HepG2 (cell line): ENCODE data around the gene COL4A2. TPM values are rescaled to one million over a fixed set of nuclear protein-coding genes. Genes with fewer than 3 reads are reported as not detected.

Experiments
- ATAC-seq: fragments of 200-7000 bp; cut with Tn5 transposase; 3 replicates; pipeline ENCODE4 v1.9.1; 2020; ENCODE audit warnings: mild to moderate bottlenecking, moderate library complexity
- BruUV-seq: library from RNA; stranded (reverse); fragments of 400-500 nt; replicated peaks from 2 replicates; lab custom pipeline; 2021; lab: Mats Ljungman, UMichigan
- CTCF ChIA-PET: fragments of 300-600 bp; formaldehyde crosslinking; extraction: SDS; loops from one replicate; lab custom pipeline; 2021; ENCODE audit warnings: low total read pairs, inconsistent platforms, low intra/inter-chr PET ratio; lab: Yijun Ruan, JAX
- POLR2A ChIA-PET: fragments of 350-600 bp; sonication (Branson Sonifier 250); formaldehyde crosslinking; loops from one replicate; lab custom pipeline; 2020; ENCODE audit warnings: antibody characterized with exemption, inconsistent platforms; lab: Yijun Ruan, JAX
- DNase-seq: peaks from one replicate; pipeline ENCODE4 v3.0.0-alpha.2; 2015; ENCODE audit warnings: low spot score
- FAIRE-seq: peaks from 3 replicates; lab custom pipeline; 2011; peaks lifted over from hg19 to GRCh38; lab: Jason Lieb, UNC
- H2AFZ ChIP-seq: one replicate; pipeline ENCODE4 v1.6.1; 2011; ENCODE audit warnings: low read length, inconsistent platforms
- H3K27ac ChIP-seq: fragments of 300-600 bp; 3 replicates; pipeline ENCODE4 v1.8.0; 2011; ENCODE audit warnings: mixed run types, mild to moderate bottlenecking, mixed read lengths, low read length, inconsistent platforms; ENCODE audit not compliant: insufficient read depth; ENCODE audit errors: extremely low read length
- H3K27me3 ChIP-seq, 2 experiments: fragments of 200-600 bp in 1 of 2; 2 replicates in 1 of 2; 3 replicates in 1 of 2; pipeline versions ENCODE4 v1.6.0 to v1.8.0; 2011; ENCODE audit warnings: low read length in 2 of 2, mild to moderate bottlenecking in 2 of 2, moderate library complexity in 2 of 2, inconsistent platforms in 1 of 2; ENCODE audit not compliant: insufficient read depth in 2 of 2, control insufficient read depth in 1 of 2
- H3K36me3 ChIP-seq, 2 experiments: fragments of 200-600 bp in 1 of 2; replicated peaks in 1 of 2; 2 replicates in 1 of 2; 3 replicates in 1 of 2; pipeline versions ENCODE4 v1.5.1 to v1.8.0; 2011; ENCODE audit warnings: low read length in 2 of 2, inconsistent platforms in 1 of 2; ENCODE audit not compliant: insufficient read depth in 2 of 2, control insufficient read depth in 1 of 2
- H3K4me1 ChIP-seq: 2 replicates; pipeline ENCODE4 v1.5.1; 2012; ENCODE audit warnings: low read length, inconsistent platforms; ENCODE audit not compliant: insufficient read depth
- H3K4me2 ChIP-seq: 2 replicates; pipeline ENCODE4 v1.6.0; 2011; ENCODE audit warnings: low read depth, low read length, inconsistent platforms
- H3K4me3 ChIP-seq, 3 experiments: fragments of 200-600 bp in 1 of 3; sonication (generic), shearing (Covaris generic) in 1 of 3; replicated peaks in 1 of 3; 2 replicates each; pipeline ENCODE4 v1.5.1; 2011 to 2016; ENCODE audit warnings: low read length in 3 of 3, inconsistent platforms in 2 of 3, low read depth in 2 of 3, mild to moderate bottlenecking in 2 of 3, control low read depth in 1 of 3, mixed read lengths in 1 of 3; ENCODE audit not compliant: insufficient read depth in 1 of 3
- H3K79me2 ChIP-seq: one replicate; pipeline ENCODE4 v1.6.1; 2011; ENCODE audit warnings: low read length, inconsistent platforms; ENCODE audit not compliant: insufficient read depth
- H3K9ac ChIP-seq: 2 replicates; pipeline ENCODE4 v1.6.0; 2011; ENCODE audit warnings: mild to moderate bottlenecking, low read depth, low read length, inconsistent platforms; ENCODE audit not compliant: insufficient read depth
- H3K9me3 ChIP-seq: 2 replicates; pipeline ENCODE4 v1.5.1; 2012; ENCODE audit warnings: mild to moderate bottlenecking, low read length
- H4K20me1 ChIP-seq: 2 replicates; pipeline ENCODE4 v1.6.0; 2011; ENCODE audit warnings: inconsistent platforms, mild to moderate bottlenecking, low read length, moderate library complexity; ENCODE audit not compliant: insufficient read depth
- ATF7 ChIP-seq, 2 experiments: fragments of 450-650 bp in 1 of 2; sonication (generic) in 1 of 2; formaldehyde crosslinking in 1 of 2; IDR thresholded peaks; 2 replicates each; pipeline versions ENCODE4 v1.4.0 to v1.6.1; 2016 to 2020; ENCODE audit warnings: antibody characterized with exemption in 1 of 2, mild to moderate bottlenecking in 1 of 2, missing genetic modification reagents in 1 of 2
- EHMT2 ChIP-seq: fragments of 200-600 bp; sonication (generic); IDR thresholded peaks from 2 replicates; pipeline ENCODE4 v1.7.0; 2017; ENCODE audit warnings: antibody characterized with exemption, low read depth, low read length, borderline replicate concordance
- KLF6 ChIP-seq: IDR thresholded peaks from 2 replicates; pipeline ENCODE4 v1.8.0; 2016; ENCODE audit warnings: missing biosample characterization, missing genetic modification reagents
- MAZ ChIP-seq, 2 experiments: sonication (generic) in 1 of 2; formaldehyde crosslinking in 1 of 2; IDR thresholded peaks; 2 replicates each; pipeline versions ENCODE4 v1.5.0 to v1.6.1; 2012 to 2020; ENCODE audit warnings: low read depth in 2 of 2, mild to moderate bottlenecking in 2 of 2, borderline replicate concordance in 1 of 2, improper control_type of control experiment in 1 of 2, low read length in 1 of 2, missing genetic modification reagents in 1 of 2, moderate library complexity in 1 of 2
- NR1H2 ChIP-seq: sonication (generic); formaldehyde crosslinking; IDR thresholded peaks from 2 replicates; pipeline ENCODE4 v1.8.1; 2022; ENCODE audit warnings: low read depth, missing genetic modification reagents, borderline replicate concordance
- SIX1 ChIP-seq: sonication (generic); formaldehyde crosslinking; IDR thresholded peaks from 2 replicates; pipeline ENCODE4 v1.4.0; 2020; ENCODE audit warnings: missing genetic modification reagents, borderline replicate concordance
- U2AF1 ChIP-seq: fragments of 200-400 bp; formaldehyde crosslinking; optimal IDR thresholded peaks from 2 replicates; pipeline ENCODE3; 2017; ENCODE audit warnings: mild to moderate bottlenecking, low read depth, low read length
- ZMYM4 ChIP-seq: sonication (generic); formaldehyde crosslinking; IDR thresholded peaks from 2 replicates; pipeline ENCODE4 v1.8.1; 2023; ENCODE audit warnings: mild to moderate bottlenecking, missing genetic modification reagents
- WGBS: methylation state at CpG from one replicate; pipeline ENCODE4 v1.1.6; 2017; ENCODE audit warnings: low lambda C conversion rate; 5-methylcytosine and 5-hydroxymethylcytosine counted together
- in situ Hi-C: cut with HindIII; loops from 2 replicates; pipeline ENCODE4 v1.10.0; 2017; ENCODE audit warnings: low pct_unique_long_range_greater_than_20kb; ENCODE audit not compliant: extremely low pct_ligation_motif_present
- intact Hi-C: fragments of 100-400 bp; cut with micrococcal nuclease; formaldehyde crosslinking; loops from one replicate; pipeline ENCODE4 v1.10.0; 2022; ENCODE audit not compliant: unreplicated experiment
- polyA plus RNA-seq, 8 experiments: library from polyadenylated mRNA; depleted of rRNA in 3 of 8; stranded (reverse) in 7 of 8; unstranded in 1 of 8; fragments of >200 nt; fragmentation: Illumina TruSeq in 4 of 8; extraction: Trizol in 4 of 8; gene quantifications; 2 replicates each; pipeline versions ENCODE4 v1.2.1 to v1.2.3, GENCODE V29; 2011 to 2016; ENCODE audit warnings: low read depth in 4 of 8, missing spikeins in 1 of 8, mixed read lengths in 1 of 8; ENCODE audit not compliant: insufficient read depth in 1 of 8
- total RNA-seq, 5 experiments: library from RNA; depleted of rRNA; stranded (reverse); fragments of >200 nt; fragmentation: Illumina TruSeq; extraction: Trizol; gene quantifications; 2 replicates each; pipeline ENCODE4 v1.2.3, GENCODE V29; 2016; ENCODE audit warnings: low read depth in 1 of 5
- TF ChIP-seq, protein P1 (sequence below): sonication (generic); formaldehyde crosslinking; IDR thresholded peaks from 2 replicates; pipeline ENCODE4 v1.5.0; 2020; ENCODE audit warnings: missing genetic modification reagents, mild to moderate bottlenecking, borderline replicate concordance
- TF ChIP-seq, protein P2 (sequence below), 2 experiments: IDR thresholded peaks; 2 replicates each; pipeline ENCODE4 v1.6.1; 2011 to 2012; ENCODE audit warnings: low read length in 2 of 2, borderline replicate concordance in 1 of 2, low read depth in 1 of 2, mild to moderate bottlenecking in 1 of 2, moderate library complexity in 1 of 2
- TF ChIP-seq, protein P3 (sequence below): sonication (generic); formaldehyde crosslinking; IDR thresholded peaks from 2 replicates; pipeline ENCODE4 v1.4.0; 2020; ENCODE audit warnings: mild to moderate bottlenecking, missing genetic modification reagents

COL4A2 gene
- total and polyA plus RNA-seq, 2 of the 13 experiments (the other 11 are each of a cell fraction or from before 2014, with no cell fraction given) = 0.22 to 1.9 TPM

DNA sequence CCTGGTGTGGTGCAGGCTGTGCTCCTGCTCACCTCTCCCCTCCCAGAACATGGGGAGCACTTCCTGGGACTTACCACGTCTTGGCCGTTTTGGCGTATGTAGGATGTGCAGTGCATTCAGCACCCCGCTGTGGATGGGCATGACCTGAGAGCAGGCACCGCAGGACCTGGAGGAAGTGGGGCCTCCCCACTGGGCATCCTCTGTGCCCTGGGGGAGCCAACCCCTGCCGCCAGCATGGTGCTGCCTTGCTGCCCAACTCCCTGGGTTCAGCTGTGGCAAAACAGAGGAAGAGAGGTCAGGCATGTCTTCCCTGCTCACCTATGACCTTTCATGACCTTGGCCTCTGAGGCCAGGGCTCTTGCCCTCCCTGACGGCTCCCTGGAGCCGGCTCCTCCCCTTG lies 150.9 kb downstream of the COL4A2 start:
- WGBS = 0% methylated on average over 2 of the region's 8 CpGs
- no peak overlapping the region for H3K9ac ChIP-seq
- no peaks in the 10 kb centered on the region for H3K36me3 ChIP-seq
- no peak overlapping the region for H3K4me2 ChIP-seq
- no peak overlapping the region for H2AFZ ChIP-seq
- no peak for DNase-seq
- H3K4me3 ChIP-seq = no peak overlapping the region
- H4K20me1 ChIP-seq = no peaks in the 10 kb centered on the region
- in situ Hi-C loops (loop anchor here (5.0 kb wide), 1 partner anchor 104 kb away; the partner anchor contains the start of gene RAB20), intact Hi-C loops (loop anchor here (5.0 to 10.0 kb wide), 3 partner anchors 137 to 257 kb away; partner anchors contain the start of genes ING1 and NAXD)
- no peaks in the 10 kb centered on the region for H3K9me3 ChIP-seq
- no peak for FAIRE-seq
- ChIA-PET POLR2A (no interaction called here), CTCF (no interaction called here)
- no peak for ATAC-seq
- no TSS peak for BruUV-seq
- peaks cover 0 to 29% of the 10 kb centered on the region in 2 experiments; a peak in 2 of 5 replicates for H3K27me3 ChIP-seq
- no peaks in the 10 kb centered on the region for H3K79me2 ChIP-seq
- H3K4me1 ChIP-seq = peaks cover 41% of the 10 kb centered on the region
- no peak overlapping the region for H3K27ac ChIP-seq
- TF ChIP-seq ZMYM4 (no peak), SIX1 (CRISPR knock-in tag) (no peak), EHMT2 (no peak), MAZ (IDR thresholded peaks at IDR 0.05; ENCODE audit: borderline replicate concordance, low read depth, low read length) (no peak), MAZ (CRISPR knock-in tag; IDR thresholded peaks at IDR 0.05; ENCODE audit: low read depth) (no peak), U2AF1 (no peak), ATF7 (IDR thresholded peaks at IDR 0.05) (no peak), ATF7 (CRISPR knock-in tag; IDR thresholded peaks at IDR 0.05) (no peak), NR1H2 (CRISPR knock-in tag) (no peak), KLF6 (CRISPR knock-in tag) (no peak)
- TF ChIP-seq, protein P1, sequence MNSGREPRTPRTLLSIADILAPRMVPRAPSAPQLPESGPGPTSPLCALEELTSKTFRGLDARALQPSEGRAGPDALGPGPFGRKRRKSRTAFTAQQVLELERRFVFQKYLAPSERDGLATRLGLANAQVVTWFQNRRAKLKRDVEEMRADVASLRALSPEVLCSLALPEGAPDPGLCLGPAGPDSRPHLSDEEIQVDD (CRISPR knock-in tag) = no peak
- TF ChIP-seq, protein P2, sequence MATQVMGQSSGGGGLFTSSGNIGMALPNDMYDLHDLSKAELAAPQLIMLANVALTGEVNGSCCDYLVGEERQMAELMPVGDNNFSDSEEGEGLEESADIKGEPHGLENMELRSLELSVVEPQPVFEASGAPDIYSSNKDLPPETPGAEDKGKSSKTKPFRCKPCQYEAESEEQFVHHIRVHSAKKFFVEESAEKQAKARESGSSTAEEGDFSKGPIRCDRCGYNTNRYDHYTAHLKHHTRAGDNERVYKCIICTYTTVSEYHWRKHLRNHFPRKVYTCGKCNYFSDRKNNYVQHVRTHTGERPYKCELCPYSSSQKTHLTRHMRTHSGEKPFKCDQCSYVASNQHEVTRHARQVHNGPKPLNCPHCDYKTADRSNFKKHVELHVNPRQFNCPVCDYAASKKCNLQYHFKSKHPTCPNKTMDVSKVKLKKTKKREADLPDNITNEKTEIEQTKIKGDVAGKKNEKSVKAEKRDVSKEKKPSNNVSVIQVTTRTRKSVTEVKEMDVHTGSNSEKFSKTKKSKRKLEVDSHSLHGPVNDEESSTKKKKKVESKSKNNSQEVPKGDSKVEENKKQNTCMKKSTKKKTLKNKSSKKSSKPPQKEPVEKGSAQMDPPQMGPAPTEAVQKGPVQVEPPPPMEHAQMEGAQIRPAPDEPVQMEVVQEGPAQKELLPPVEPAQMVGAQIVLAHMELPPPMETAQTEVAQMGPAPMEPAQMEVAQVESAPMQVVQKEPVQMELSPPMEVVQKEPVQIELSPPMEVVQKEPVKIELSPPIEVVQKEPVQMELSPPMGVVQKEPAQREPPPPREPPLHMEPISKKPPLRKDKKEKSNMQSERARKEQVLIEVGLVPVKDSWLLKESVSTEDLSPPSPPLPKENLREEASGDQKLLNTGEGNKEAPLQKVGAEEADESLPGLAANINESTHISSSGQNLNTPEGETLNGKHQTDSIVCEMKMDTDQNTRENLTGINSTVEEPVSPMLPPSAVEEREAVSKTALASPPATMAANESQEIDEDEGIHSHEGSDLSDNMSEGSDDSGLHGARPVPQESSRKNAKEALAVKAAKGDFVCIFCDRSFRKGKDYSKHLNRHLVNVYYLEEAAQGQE (IDR thresholded peaks at IDR 0.05; ENCODE audit: borderline replicate concordance in 1 of 2, low read depth in 1 of 2, low read length in 2 of 2) = no peak
- TF ChIP-seq, protein P3, sequence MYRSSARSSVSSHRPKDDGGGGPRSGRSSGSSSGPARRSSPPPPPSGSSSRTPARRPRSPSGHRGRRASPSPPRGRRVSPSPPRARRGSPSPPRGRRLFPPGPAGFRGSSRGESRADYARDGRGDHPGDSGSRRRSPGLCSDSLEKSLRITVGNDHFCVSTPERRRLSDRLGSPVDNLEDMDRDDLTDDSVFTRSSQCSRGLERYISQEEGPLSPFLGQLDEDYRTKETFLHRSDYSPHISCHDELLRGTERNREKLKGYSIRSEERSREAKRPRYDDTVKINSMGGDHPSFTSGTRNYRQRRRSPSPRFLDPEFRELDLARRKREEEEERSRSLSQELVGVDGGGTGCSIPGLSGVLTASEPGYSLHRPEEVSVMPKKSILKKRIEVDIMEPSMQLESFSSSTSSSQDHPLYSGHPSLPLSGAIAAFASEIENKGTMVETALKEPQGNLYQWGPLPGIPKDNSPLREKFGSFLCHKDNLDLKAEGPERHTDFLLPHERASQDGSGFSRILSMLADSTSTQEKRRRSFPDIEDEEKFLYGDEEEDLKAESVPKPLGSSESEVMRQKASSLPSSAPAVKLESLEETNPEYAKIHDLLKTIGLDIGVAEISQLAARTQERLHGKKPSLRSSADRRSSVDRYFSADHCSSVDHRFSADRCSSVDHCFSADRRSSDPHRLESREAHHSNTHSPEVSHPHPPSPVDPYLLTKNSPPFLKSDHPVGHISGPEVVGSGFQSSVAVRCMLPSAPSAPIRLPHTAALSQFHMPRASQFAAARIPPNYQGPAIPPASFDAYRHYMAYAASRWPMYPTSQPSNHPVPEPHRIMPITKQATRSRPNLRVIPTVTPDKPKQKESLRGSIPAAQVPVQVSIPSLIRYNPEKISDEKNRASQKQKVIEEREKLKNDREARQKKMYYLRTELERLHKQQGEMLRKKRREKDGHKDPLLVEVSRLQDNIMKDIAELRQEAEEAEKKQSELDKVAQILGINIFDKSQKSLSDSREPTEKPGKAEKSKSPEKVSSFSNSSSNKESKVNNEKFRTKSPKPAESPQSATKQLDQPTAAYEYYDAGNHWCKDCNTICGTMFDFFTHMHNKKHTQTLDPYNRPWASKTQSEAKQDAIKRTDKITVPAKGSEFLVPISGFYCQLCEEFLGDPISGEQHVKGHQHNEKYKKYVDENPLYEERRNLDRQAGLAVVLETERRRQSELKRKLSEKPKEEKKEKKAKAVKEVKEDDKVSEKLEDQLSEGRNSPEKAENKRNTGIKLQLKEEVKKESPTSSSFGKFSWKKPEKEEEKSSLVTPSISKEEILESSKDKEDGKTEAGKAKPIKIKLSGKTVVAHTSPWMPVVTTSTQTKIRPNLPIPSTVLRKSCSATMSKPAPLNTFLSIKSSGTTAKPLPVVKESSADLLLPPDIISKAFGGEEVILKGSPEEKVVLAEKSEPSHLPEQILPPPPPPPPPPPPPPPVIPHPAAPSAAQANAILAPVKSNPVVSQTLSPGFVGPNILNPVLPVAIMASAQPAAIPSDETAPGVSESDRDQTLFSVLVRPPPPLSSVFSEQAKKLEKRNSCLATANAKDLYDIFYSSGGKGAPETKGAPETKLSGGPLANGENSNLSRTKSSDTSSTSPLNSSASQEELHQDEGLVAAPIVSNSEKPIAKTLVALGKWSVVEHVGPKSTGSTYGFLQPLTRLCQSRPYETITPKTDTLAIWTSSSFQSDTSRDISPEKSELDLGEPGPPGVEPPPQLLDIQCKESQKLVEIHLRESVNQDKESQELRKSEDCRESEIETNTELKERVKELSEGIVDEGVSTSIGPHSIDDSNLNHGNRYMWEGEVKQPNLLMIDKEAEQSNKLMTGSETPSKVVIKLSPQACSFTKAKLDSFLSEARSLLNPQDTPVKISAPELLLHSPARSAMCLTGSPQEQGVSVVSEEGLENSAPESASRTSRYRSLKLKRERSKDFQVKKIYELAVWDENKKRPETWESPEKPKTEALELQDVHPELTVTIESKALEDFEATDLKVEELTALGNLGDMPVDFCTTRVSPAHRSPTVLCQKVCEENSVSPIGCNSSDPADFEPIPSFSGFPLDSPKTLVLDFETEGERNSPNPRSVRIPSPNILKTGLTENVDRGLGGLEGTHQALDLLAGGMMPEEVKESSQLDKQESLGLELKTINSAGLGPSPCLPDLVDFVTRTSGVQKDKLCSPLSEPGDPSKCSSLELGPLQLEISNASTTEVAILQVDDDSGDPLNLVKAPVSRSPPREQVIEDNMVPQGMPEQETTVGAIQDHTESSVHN = no peak
